Coronary artery (tissue), 2 donors: Measurements from ENCODE around the gene PPP1R14D.

Experiments
- DNase-seq: peaks from one replicate; pipeline ENCODE4 v3.0.0-alpha.2; 2017; ENCODE audit warnings: low spot score
- H3K27ac ChIP-seq, 2 donors: fragments of 200-600 bp; sonication (generic); one replicate each; pipeline ENCODE4 v1.5.1; 2016 to 2019
- H3K4me3 ChIP-seq: fragments of 200-600 bp; sonication (generic); 2 replicates; pipeline ENCODE4 v1.5.1; 2016; ENCODE audit warnings: mild to moderate bottlenecking, moderate library complexity
- CTCF ChIP-seq: fragments of 200-600 bp; sonication (generic); IDR thresholded peaks from one replicate; pipeline ENCODE4 v1.5.1; 2019; ENCODE audit warnings: antibody characterized with exemption

PPP1R14D gene

GRCh38 chr15:40858706-40859105 is 30.2 kb upstream of the PPP1R14D start:
- no peak for DNase-seq
- Histone ChIP-seq H3K27ac (no peak overlapping the region), H3K4me3 (no peak overlapping the region)
- TF ChIP-seq CTCF, result no peak

- no peak overlapping the region for H3K27ac ChIP-seq
These were observed 29.3 kb upstream of the PPP1R14D start for GRCh38 chr15:40857601-40858341.

GRCh38 chr15:40856746-40857145 is 28.2 kb upstream of the PPP1R14D start:
- Histone ChIP-seq H3K4me3 (no peak overlapping the region), H3K27ac (no peak overlapping the region)
- TF ChIP-seq CTCF, result no peak
- no peak for DNase-seq

More at GRCh38 chr15:40857601-40858341, 29.3 kb upstream of the PPP1R14D start:
- peak; percentile 96 for TF ChIP-seq CTCF
- H3K4me3 ChIP-seq, result no peak overlapping the region
- DNase-seq, result no peak

GRCh38 chr15:40855706-40856234 is 27.3 kb upstream of the PPP1R14D start:
- no peak for DNase-seq
- H3K4me3 ChIP-seq, result no peak overlapping the region
- no peak for TF ChIP-seq CTCF
- no peak overlapping the region for H3K27ac ChIP-seq

GRCh38 chr15:40854161-40854560 is 25.7 kb upstream of the PPP1R14D start:
- no peak for TF ChIP-seq CTCF
- H3K4me3 ChIP-seq, result no peak overlapping the region
- H3K27ac ChIP-seq, result no peak overlapping the region
- no peak for DNase-seq

GRCh38 chr15:40853241-40853890 is 24.9 kb upstream of the PPP1R14D start:
- Histone ChIP-seq H3K4me3 (no peak overlapping the region), H3K27ac (no peak overlapping the region)
- no peak for DNase-seq
- TF ChIP-seq CTCF, result no peak
